GM21825 (cell line): ENCODE results near the gene BNIP1.

Experiments used
- ATAC-seq: cut with Tn5 transposase; IDR thresholded peaks from one replicate; pipeline ENCODE4 v1.9.1; 2021; ENCODE audit warnings: mild to moderate bottlenecking, moderate library complexity; ENCODE audit not compliant: unreplicated experiment

BNIP1 gene

GRCh38 chr5:173163219-173163618 is 18.9 kb downstream of the BNIP1 start:
- no peak for ATAC-seq

GRCh38 chr5:173165177-173166016 is 21.1 kb downstream of the BNIP1 start:
- no peak for ATAC-seq

- ATAC-seq, result no peak
Measured at GRCh38 chr5:173172166-173172565, 27.8 kb downstream of the BNIP1 start.

GRCh38 chr5:173175523-173175922 is 31.2 kb downstream of the BNIP1 start:
- no peak for ATAC-seq

- no peak for ATAC-seq
Measured at GRCh38 chr5:173178369-173178910, 34.1 kb downstream of the BNIP1 start.

GRCh38 chr5:173180331-173180730 is 36.0 kb downstream of the BNIP1 start:
- no peak for ATAC-seq

- ATAC-seq, result no peak
Measured at GRCh38 chr5:173187054-173187743, 42.9 kb downstream of the BNIP1 start.

- no peak for ATAC-seq
Measured at GRCh38 chr5:173188280-173188679, 43.9 kb downstream of the BNIP1 start.

- ATAC-seq, result no peak
Measured at GRCh38 chr5:173191015-173191414, 46.7 kb downstream of the BNIP1 start.

- no peak for ATAC-seq
Measured at GRCh38 chr5:173191561-173191960, 47.2 kb downstream of the BNIP1 start.

- ATAC-seq, result no peak
Measured at GRCh38 chr5:173192561-173192960, 48.2 kb downstream of the BNIP1 start.

- no peak for ATAC-seq
Measured at GRCh38 chr5:173196133-173196952, 52.0 kb downstream of the BNIP1 start.

- ATAC-seq, result no peak
Measured at GRCh38 chr5:173197375-173197891, 53.1 kb downstream of the BNIP1 start.

- ATAC-seq, result no peak
Measured at GRCh38 chr5:173198049-173198448, 53.7 kb downstream of the BNIP1 start.

GRCh38 chr5:173200356-173200755 is 56.0 kb downstream of the BNIP1 start:
- ATAC-seq, result no peak

GRCh38 chr5:173201636-173202265 is 57.4 kb downstream of the BNIP1 start:
- ATAC-seq, result no peak

- ATAC-seq, result no peak
Measured at GRCh38 chr5:173202266-173202875, 58.0 kb downstream of the BNIP1 start.

GRCh38 chr5:173204185-173204979 is 60.1 kb downstream of the BNIP1 start:
- ATAC-seq, result no peak

GRCh38 chr5:173205916-173206315 is 61.6 kb downstream of the BNIP1 start:
- no peak for ATAC-seq
